Smooth muscle cell of the brain vasculature (primary cell): ENCODE measurements around the gene MYO3B.

Experiments
- DNase-seq: peaks from one replicate; pipeline ENCODE4 v3.0.0-alpha.2; 2012; ENCODE audit warnings: low read depth, low spot score

Gene MYO3B

DNA sequence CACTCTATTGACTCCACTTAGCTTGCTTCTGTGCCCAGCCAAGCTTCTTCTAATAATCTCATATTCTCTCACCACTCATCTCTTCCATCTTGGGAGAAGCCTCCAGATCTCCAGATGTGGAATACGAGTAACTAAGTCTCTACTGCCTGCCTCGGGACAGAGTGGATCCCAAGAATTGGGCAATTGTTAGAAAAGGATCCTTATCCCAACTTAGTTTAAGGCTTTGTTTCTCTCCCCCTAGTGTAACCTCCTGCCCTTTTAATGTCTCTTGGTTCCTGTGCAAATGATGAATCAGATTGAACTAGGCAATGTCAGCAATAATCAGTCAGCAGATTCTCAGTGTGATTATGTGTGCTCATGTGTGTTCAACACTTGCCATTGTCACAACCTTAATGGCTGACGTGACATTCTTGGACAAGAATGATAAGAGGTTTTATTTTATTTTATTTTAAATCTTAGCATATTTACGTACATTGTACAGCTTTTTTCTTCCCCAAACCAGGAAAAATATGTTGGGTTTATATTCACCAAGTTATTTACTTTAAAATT, 59.7 kb downstream of the MYO3B start:
- DNase-seq, result no peak

DNA sequence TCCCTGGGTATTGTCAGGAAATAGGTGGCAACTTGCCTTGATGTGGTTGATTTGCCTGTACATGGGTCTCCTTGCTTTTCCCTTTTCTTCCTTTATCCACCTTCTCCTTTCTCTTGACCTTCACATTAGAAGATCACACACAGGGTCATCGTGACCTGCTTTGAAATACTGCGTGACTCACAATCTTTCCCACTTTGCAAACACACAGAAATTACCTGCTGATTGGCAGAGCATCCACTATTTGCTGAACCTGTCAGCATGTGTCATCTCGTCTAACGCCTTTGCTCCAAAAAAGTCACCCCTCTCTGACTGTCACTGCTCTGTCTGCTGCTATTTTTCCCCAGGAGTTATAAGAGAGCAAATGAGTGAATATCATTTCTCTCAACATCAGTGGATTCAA, 60.8 kb downstream of the MYO3B start:
- no peak for DNase-seq

DNA sequence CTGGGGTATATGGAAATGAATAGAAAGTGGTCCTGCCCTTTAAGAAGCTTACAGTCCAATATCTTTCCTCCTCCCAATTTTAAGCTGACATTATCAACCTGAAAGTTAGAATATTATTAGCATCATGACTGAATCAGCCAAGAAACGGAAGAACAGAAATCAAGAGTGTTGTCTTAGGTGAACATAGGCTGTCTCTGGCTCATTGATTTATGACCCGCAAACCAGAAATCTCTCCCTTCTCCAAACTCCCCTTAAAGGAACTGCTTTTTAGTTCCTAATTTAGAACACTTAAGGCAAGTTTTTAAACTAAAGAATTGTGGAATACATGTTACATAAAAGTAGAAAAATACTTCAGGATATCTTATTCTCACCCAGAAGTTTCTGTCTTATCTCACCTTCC, 62.7 kb downstream of the MYO3B start:
- no peak for DNase-seq

DNA sequence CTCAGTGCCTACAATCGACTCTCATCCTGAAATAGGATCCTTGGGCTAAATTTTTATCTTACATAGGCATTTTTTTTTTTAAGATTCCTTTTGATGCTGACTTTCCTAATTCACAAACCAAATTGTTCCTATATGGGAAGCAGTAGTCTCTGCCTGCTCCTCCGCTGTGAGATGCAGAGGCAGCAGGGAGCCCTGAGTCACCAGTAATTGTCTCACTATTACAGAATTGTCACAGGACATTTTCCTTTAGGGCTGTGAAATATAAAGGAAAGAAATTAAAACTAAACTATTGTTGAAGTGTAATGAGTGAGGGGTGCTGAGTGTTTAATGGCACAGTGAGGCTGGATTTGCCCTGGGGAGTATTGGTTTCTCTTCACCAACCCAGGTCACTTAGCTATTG, 63.8 kb downstream of the MYO3B start:
- no peak for DNase-seq

DNA sequence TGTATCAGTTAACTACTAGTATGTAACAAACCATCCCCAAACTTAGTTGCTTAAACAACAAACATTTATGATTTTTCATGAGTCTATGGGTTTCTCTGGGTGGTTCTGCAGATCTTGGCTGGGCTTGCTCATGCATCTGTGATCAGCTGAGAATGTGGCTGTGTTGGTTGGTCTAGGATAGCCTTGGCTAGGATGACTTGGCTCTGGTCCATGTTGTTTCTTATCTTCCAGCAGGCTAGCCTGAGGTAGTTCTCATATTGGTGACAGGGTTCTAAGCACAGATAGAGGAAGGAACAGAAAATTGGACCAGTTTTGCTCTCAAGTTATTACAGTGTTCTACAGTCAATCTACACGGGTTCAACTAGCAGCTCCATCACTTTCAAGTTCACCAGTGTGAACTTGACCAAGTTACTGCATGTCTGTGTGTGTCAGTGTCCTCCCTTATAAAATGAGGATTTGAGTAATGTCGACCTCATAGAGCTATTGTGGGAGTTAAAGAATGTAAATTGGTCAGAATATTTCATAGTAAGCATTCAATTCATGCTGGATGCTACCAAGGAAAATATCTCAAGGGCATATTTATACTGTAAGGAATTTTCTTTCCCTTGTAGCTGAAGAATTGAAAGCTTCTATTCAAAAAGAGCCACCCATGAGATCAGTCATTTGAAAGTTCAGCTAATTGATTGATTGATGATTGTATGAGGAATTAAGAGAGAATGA, 65.3 kb downstream of the MYO3B start:
- DNase-seq, result no peak

DNA sequence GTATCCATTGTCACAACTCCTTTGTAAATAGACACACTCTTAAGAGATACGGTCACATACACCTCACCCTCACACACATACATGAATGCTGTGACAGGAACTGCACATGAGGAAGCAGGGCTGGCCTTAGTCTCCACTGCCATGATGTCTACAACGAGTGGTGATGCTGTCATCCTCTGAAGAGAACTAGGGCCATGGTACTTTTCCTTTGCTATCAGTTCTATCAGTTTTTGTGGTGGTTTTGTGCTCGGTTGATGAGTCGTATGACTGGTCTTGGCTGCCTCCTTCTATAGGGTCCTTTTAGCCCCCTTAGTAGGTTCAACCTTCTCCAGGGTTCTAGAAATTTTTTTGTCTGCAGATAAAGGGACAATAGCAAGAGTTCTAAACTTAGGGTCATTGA, 66.0 kb downstream of the MYO3B start:
- DNase-seq, result no peak

DNA sequence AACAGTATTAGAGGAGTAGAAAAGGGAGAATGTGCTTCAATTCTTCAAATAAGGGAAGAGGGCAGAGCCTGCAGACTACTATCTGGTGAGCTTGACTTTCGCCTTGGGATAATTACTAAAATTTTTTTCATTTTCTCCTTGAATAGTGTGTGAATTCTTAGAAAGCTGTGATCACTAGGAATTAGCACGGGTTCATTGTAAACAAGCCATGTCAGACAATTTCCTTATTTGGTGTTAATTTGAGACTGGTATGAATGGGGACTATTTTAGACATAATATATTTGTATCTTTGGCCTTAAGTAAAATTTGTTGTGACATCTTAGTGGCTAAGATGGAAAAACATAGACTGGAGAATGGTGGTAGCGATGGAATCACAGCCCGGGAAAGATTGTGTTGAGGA, 66.6 kb downstream of the MYO3B start:
- no peak for DNase-seq

DNA sequence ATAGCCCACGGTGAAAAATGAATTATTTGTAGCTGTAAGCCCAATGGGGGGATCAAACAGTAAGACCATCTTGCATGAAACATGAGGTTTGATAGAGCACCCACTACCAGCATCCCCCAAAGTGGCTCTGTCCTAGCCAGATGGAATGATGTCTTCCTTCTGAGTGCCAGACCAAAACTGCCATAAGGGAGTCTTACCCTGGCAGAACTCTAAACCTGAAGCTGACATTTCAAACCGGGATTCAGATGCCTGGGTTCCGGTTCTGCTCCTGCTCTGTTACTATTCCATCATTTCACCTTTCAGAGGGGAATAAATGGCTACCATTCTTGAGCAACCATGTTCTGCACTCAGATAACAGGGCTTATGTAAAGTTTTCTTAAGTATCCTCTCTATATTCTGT, 67.4 kb downstream of the MYO3B start:
- no peak for DNase-seq

DNA sequence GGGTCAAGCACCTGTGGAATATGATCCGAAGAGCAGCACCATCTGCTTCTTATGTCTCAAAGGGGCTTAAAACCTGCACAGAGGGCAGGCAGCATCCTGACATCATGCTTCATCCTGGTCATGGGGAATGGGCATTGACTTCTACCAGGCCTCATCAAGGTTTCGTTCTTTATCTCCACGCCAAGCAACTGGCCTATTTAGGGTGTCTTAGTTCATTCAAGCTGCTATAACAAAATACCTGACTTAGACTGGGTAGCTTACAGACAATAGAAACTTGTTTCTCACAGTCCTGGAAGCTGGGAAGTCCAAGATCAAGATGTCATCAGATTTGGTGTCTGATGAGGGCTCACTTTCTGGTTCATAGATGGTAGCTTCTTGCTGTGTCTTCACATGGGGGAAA, 69.4 kb downstream of the MYO3B start:
- no peak for DNase-seq

DNA sequence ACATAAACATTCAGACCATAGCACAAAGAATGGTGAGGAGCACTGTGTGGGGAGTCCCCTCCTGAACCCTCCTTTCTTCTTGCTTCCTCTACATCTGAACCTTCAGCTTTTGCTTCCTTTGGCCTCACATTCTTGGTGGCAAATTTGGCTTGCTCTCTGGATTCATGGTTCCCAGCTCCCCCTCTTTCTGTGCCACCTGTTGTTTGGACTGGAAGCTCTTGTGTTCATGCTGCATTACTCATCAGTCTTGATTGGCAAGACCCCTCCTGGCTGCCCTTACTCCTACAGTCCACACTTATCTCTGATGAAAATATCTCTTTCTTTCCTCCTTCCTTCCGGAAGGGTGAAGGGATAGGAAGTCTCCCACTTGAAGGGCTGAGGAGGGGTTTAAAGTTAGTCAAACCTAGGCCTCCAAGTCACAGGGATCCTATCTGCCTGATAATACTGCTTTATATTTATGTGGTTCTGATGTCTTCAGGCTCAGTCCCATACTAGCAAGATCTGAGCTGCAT, 70.0 kb downstream of the MYO3B start:
- DNase-seq, result no peak

DNA sequence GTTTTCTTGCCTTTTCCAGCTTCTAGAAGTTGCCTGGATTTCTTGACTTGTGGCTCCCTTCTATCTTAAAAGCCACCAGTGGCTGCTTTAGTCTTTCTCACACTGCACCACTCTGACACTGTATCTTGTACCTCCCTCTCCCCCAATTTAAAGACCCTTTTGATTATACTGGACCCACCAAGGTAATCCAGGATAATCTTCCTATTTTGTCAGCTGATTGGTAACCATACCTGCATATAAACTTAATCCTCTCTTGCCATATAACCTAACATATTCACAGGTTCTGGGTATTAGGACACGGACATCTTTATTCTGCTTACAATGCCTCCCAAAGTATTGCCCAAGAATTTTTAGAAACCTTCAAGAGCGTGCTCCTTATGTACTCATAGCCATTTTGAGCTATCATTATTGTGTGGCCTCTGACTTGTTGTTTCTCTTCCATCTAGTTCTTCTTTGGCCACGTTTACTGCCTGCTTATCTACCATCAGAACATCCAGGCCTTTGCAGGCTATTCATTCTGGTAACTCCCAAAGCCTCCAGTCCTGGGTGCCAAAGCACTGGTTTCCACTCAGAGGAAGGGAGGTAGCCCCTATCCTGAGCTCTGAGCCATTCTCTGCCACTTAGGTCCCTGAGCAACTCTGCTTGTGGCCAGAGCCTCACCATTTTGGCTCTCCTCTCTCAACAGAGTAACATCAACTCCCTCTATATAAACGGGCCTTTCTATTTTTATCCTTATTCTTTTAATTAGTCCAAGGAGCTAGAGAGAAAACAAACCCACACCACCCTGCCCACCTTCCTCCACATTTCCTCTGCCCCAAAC, 70.8 kb downstream of the MYO3B start:
- no peak for DNase-seq

DNA sequence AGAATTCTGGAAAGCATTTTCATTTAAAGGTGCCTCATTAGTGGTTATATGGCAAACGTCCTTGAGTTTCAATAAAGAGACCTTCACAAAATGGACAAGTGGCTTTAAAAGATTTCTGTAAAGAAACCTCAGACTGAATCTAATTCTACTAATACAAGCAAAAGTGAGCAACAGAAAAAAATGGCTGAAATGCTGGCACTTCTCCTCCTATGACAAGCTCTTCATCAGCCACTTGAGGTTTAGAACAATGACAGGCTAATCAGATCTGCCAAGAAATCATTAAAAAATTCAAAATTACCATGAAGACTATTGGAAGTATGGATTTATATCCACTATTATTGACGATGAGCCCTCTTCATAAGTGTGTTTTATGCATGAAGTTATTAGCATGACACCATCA, 71.8 kb downstream of the MYO3B start:
- no peak for DNase-seq

DNA sequence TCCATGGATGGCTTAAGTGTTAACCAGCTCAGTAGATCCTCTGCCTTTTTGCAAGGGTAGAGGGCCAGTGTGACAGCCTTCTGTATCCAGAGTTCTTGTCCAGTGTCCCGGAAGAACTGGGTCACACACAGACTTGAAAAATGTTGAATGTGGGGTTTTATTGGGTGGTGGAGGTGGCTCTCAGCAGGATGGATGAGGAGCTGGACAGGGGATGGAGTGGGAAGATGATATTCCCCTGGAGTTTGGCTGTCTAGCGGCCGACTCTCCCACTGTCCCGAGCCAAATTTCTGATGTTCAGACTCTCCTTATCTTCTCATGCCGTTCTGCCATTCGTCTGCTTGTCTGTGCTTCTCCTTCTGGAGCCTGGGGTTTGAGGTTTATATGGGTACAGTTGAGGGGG, 72.6 kb downstream of the MYO3B start:
- DNase-seq, result no peak

DNA sequence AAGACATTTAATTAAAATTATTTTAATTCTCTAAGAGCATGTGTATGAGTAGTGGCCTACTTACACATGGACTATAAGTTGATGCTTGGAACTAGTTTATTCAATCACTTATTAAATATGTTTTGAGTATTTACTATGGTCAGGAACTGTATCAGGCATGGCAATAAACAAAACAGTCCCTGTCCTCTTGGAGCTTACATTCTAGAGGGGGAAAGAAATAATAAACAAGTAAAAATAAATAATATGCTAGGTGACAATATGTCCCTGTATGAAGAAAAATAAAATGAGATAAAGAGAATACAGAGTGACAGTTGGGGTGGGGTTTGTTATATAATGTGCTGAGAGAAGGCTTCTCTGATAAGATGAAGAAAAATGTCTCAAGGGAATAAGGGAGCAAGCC, 74.5 kb downstream of the MYO3B start:
- DNase-seq, result no peak

DNA sequence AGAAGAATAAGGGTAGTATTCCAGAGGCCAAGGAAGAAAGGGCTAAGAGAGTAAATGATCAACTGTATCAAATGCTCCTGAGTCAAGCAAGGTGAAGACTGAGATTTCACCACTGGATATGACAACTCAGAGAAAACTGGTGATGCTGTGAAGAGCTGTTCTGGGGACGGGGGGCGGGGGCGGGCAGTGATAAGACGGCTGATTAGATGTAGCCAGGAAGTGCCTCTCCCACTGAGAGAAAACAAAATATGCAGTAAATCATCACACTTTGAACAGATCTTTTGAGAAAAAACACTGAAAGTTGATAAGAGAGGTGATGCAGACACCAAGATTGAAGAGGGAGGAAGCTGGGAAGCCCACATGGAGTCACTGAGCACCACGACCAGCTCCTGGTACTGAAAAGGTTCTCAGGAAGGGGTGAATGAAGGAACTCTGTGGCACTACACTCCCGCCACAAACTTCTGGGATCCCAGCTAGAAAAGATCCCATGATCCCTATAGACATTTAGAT, 75.8 kb downstream of the MYO3B start:
- no peak for DNase-seq

DNA sequence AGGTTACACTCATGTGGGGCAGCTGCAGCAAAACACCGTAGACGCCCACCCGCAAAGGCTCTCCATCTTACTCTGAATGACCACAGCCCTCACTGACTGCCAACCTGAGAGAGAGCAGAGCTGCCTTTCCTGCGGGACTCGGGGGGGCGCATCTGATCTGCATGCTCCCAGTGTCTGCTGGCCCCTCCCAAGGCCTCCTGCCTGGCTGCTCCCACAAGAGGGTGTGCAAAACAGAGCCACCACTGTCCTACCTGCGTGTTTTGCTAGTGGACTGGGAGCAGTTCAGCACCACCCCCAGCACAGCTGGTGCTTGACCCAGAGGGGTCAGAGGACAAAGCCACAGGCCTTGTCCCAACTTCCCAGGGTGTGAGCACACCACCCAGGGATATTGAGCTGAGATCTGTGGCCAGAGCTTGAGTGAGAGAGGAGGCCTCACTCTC, 76.4 kb downstream of the MYO3B start:
- no peak for DNase-seq

DNA sequence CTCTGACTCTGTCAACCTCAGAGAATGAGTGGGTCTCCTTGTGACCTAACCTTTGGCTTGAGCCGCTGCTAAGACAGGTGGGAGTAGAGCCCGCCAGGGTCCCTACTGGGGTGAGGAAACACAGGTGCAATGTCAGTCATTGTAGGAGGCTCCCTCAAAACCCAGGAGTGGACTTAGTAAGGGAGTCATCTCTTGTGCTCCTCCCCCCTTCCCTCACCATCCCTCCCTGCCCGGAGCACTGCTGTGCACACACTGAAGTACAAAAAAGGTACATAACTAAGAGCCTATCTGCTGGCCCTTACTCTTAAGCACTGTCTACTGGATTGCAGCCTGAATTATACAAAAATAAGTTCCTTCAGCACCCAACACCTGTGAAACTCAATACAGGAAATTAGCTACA, 77.2 kb downstream of the MYO3B start:
- DNase-seq, result no peak

DNA sequence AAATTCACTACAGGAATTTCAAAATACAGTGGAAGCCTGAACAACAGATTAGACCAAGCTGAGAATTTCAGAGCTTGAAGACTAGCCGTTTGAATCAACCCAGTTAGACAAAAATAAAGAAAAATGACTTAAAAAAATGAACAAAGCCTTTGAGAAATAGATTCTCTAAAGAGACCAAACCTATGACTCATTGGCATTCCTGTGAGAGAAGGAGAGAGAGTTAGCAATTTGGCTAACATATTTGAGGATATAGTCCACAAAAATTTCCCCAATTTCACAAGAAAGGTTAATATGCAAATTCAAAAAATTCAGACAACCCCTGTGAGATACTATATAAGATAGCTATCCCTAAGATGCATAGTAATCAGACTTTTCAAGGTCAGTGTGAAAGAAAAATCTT, 78.0 kb downstream of the MYO3B start:
- no peak for DNase-seq

DNA sequence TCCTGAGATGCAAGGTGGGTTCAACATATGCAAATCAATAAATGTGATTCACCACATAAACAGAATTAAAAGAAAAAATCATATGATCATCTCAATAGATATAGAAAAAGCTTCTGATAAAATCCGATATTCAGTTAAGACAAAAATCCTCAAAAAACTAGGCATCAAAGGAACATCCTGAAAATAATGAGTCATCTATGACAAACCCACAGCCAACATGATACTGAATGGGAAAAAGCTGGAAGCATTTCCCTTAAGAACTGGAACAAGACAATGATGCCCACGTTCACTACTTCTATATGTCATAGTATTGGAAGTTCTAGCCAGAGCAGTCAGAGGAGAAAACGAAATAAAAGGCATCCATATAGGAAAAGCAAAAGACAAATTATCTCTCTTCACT, 80.4 kb downstream of the MYO3B start:
- no peak for DNase-seq

DNA sequence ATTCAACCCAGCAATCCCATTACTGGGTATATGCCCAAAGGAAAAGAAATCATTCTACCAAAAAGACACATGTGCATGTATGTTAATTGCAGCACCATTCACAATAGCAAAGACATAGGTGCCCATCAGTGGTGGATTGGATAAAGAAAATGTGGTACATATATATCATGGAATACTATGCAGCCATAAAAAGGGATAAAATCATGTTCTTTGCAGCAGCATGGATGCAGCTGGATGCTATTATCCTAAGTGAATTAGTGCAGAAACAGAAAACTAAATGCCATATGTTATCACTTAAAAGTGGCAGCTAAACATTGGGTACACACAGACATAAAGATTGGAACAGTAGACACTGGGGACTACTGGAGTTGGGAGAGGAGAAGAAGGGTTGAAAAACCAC, 82.2 kb downstream of the MYO3B start:
- no peak for DNase-seq

DNA sequence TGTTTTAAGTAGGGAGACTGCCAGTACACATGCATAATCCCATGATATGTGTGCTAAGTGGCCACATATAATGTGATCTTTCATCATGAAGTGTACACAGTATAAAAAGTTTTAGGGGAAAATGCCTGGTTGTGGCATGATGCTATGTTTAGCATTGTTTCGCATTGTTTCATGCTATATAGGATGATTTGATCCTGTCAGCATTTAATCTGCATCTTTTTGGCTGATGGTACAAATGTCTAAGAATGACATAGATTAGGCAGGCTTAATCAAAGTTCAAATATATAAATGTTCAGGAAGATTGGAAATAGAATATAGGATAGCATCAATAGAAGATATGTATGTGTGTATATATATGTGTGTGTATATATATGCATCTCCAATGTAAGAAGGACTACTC, 83.6 kb downstream of the MYO3B start:
- DNase-seq, result no peak

DNA sequence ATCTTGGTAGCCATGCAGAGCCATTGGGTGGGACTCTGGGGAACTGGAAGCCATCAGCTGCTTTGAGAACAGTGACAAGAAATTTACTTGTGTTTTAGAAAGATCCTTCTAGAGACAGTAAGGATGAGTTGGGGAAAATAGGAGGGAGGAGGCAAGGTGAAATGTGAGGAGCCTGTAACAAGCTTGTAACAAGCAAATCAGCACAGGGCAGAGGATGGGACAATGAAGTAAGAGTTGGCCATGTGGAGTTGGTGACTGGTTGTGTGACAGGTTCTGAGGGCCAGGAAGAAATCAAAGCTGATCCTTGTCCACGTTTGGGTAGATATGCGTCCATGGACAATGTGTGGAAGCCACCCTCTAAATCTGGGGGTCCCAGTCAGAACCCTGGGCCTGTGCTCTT, 84.4 kb downstream of the MYO3B start:
- DNase-seq, result no peak

DNA sequence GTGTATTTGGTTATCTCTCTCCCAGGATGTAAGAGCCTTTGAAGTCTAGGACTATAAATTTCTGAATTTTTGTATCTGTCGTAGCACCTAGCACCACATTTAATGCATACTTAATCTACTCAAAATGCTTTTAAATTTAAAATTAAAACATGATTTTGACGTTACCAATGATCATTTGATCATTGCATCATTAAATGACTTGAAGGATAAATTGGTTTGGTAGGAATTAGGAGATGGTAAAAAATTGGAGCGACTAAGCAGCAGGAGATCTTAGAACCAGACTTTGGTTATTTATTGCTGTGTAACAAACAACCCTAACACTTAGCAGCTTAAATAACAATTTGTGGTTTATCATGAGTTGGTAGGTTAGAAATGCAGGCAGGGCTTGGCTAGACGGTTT, 84.9 kb downstream of the MYO3B start:
- DNase-seq, result no peak
